HG02981 (cell line): ENCODE results near the gene CHTF18.

Experiments
- ATAC-seq: cut with Tn5 transposase; IDR thresholded peaks from one replicate; pipeline ENCODE4 v1.9.1; 2021; ENCODE audit warnings: mild to moderate bottlenecking, moderate library complexity; ENCODE audit not compliant: unreplicated experiment

Gene CHTF18

DNA sequence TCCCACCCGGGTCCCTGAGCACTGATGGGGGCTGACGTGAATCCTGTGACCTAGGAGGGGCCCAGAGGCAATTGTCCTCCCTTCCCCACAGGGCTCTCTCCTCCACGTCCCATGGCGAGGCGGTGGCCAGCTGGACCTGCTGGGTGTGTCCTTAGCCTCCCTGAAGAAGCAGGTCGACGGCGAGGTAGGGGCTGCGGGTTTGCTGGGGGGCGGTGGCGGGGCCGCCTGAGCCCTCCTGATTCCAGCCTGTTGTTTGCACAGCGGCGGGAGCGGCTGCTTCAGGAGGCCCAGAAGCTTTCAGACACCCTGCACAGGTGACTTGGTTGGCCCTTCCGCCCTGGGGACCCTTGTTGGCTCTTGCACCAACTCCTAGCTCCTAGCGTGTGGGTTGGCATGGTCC, 1.7 kb downstream of the CHTF18 start:
- ATAC-seq = no peak

DNA sequence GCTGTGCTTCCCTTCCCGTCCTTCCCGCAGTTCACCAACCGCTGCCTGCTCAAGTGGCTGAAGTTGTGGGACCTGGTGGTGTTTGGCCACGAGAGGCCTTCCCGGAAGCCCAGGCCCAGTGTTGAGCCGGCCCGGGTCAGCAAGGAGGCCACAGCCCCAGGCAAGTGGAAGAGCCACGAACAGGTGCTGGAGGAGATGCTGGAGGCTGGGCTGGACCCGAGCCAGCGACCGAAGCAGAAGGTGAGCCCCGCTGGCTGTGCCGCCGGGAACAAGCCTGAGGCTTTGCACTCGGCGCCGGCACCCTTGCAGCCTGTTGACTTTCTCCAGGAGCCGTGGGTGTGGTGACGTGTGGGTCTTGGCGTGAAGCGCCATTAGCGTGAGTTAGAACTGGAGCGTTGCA, 2.7 kb downstream of the CHTF18 start:
- no peak for ATAC-seq

DNA sequence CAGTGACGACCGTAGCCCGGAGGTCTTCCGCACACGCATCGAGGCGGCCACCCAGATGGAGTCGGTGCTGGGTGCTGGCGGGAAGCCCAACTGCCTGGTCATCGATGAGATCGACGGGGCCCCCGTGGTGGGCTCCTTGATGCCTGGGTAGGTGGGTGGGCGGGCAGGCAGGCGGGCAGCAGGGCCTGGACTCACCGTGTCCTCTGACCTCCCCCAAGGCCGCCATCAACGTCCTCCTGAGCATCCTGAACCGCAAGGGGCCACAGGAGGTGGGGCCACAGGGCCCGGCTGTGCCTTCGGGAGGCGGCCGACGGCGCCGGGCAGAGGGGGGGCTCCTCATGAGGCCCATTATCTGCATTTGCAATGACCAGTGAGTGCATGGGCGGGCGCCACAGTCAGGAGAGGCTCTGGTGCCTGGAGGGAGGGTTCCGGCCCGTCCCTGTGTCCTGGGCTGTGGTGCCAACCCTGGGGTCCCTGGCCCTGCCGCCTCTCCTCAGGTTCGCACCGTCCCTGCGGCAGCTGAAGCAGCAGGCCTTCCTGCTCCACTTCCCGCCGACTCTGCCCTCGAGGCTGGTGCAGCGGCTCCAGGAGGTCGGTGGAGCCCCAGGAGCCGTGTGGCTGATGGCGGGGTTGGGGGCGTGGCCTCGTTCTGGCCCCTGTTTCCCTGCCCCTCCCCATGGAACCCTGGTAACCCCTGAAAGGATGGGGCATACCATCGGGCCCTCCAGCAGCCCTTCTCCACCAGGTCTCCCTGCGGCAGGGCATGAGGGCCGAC, 4.0 kb downstream of the CHTF18 start:
- no peak for ATAC-seq

DNA sequence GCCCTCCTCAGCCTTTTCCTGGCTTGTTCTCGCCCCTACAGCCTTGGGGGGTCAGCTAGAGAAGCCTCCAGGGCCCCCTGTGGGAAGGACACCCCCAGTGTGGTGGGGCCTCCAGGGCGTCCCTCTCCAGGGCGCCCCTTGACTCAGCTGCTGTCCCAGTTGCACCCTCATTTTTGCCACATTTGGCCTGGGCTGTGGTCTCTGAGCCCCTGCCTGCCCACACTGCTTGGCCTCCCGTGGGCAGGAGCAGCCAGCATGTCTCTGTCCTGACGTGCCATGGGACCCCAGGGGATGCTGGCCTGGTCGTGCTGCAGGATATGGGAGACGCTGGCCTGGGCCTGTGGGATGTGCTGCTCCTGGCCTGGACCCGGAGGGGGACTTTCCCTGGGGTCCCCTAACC, 5.0 kb downstream of the CHTF18 start:
- ATAC-seq = no peak

DNA sequence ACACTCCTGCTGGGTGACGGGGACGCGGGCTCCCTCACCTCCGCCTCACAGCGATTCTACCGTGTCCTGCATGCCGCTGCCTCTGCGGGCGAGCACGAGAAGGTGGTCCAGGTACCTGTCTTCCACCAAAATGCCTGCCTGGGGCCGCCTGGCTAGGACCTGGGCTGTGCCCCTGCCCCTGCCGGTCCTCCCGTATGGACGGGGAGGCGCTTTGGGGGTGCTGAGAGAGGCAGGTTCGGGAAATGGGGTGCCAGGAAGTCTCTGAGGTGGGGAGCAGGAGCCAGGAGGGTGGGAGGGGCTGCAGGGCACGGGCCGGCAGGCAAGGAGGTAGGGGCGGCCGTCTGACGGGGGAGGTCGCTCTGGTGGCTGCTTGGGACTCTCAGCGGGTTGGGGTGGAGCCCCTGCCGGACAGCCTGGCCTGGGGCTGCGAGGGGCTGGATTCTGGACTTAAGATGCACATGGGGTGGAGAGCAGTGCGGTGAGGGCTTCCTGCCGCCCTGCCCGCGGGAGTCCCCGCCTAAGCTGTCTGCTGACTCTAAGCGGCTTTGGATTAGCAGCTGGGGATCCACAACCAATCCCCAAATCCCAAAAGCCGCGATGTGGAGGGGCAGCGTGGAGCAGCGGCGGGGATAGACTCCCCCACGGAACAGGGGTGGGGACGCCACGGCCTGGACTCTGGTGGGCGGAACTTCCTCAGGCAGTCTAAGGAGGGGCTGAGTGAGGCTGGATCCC, 5.8 kb downstream of the CHTF18 start:
- ATAC-seq = no peak

DNA sequence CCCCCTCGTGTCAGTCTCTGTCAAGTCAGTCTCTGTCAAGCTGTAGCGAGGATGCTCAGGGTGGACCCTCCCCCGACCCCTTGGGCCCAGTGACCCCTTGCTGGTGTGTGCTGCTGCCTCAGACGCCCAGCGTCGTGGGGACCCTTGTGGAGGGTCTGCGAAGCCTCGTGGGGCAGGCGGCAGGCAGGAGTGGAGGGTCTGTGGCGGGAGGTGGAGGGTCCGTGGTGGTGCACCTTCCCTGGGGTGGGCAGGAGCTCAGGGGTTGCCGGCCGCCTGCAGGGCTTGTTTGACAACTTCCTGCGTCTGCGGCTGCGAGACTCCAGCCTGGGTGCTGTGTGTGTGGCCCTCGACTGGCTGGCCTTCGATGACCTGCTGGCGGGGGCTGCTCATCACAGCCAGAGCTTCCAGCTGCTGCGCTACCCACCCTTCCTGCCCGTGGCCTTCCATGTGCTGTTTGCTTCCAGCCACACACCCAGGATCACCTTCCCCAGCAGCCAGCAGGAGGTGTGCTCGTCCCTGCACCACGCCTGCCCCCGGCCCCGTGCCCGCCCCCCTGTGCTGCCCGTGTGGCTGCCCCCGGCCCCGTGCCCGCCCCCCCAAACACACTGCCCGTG, 6.5 kb downstream of the CHTF18 start:
- no peak for ATAC-seq

DNA sequence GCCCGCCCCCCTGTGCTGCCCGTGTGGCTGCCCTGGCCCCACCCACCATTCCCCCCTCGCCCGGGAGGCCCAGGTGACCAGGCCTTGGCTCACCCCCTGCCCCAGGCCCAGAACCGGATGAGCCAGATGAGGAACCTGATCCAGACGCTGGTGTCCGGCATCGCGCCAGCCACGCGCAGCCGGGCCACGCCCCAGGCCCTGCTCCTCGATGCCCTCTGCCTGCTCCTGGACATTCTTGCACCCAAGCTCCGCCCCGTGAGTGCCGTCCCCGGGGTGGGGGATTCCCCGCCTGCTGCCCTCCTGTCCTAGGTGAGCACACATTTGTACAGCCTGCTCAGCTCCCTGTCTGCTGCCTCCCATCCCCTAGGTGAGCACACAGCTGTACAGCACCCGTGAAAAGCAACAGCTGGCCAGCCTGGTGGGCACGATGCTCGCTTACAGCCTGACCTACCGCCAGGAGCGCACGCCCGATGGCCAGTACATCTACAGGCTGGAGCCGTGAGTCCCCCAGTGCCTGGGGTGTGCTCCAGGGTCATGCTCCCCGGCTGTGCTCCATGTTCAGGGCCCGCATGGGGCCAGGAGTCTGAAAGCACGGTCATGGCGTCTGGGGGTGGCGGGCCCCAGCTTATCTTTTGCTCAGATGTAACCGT, 7.3 kb downstream of the CHTF18 start:
- no peak for ATAC-seq

DNA sequence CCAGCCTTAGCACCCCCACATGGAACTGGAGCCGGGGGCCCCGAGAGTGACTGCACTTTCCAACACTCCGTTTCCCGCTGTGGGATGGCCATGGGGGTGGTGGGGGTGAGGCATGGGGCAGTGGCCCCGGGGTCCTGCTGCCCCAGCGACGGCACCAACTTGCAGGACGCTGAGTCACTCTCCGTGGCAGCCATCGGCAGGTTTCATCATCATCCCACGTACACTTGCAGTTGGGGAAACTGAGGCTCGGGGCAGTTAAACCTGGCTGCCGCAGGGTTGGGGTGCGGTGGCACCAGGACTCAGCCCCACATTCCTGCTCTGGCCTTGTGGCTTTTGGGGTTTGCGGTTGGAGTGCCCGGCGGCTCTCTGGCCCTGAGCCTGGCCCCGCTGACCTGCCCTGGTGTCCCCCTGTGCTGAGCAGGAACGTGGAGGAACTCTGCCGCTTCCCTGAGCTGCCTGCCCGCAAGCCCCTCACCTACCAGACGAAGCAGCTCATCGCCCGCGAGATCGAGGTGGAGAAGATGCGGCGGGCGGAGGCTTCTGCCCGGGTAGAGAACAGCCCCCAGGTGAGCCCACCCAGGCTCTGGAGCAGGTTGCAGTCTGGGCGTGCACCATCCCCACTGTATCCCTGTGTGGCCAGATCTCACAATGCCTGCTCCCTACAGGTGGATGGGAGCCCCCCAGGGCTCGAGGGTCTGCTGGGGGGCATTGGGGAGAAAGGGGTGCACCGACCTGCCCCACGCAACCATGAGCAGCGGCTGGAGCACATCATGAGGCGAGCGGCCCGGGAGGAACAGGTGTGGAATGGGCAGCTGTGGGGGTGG, 8.1 kb downstream of the CHTF18 start:
- ATAC-seq = no peak

DNA sequence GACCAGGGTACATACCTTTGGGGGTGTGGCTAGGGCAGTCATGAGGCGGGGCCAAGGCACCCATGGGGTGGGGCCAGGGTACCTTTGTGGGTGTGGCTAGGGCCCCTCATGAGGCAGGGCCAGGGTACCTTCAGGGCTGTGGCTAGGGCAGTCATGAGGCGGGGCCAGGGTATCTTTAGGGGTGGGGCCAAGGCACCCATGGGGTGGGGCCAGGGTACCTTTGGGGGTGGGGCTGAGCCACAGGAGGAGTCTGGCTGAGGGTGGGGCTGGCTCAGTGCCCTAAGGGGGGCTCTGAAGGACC, 8.7 kb downstream of the CHTF18 start:
- ATAC-seq = no peak

DNA sequence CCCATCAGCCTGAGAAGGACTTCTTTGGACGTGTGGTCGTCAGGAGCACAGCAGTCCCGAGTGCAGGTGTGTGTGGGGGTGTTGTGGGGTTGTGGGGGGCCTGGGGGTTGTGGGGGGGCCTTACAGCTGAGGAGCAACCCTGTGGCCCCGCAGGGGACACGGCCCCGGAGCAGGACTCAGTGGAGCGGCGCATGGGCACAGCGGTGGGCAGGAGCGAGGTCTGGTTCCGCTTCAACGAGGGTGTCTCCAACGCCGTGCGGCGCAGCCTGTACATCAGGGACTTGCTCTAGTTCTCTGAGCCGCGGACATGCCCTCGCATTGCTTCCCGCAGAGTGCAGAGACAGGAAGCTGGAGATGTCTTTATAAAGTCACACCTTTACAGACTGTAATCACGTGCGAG, 9.3 kb downstream of the CHTF18 start:
- no peak for ATAC-seq

DNA sequence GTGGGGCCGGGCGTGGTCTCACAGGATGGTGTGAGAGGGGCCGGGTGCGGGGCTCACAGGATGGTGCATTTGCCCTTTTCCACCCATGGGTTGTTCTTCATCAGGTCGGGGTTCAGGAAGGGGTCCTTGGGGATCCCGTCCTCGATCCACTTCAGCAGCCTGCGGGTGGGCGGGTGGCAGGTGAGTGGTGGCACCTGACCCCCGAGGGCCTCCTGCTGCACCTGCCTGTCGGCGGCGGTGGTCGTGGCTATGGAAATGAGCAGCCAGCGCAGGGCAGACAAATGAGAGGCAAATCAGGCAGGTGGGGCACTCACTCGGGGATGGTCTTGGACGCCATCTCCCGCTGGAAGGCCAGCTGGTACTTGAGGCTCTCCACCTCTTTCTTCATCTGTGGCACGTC, 10.2 kb downstream of the CHTF18 start:
- no peak for ATAC-seq

DNA sequence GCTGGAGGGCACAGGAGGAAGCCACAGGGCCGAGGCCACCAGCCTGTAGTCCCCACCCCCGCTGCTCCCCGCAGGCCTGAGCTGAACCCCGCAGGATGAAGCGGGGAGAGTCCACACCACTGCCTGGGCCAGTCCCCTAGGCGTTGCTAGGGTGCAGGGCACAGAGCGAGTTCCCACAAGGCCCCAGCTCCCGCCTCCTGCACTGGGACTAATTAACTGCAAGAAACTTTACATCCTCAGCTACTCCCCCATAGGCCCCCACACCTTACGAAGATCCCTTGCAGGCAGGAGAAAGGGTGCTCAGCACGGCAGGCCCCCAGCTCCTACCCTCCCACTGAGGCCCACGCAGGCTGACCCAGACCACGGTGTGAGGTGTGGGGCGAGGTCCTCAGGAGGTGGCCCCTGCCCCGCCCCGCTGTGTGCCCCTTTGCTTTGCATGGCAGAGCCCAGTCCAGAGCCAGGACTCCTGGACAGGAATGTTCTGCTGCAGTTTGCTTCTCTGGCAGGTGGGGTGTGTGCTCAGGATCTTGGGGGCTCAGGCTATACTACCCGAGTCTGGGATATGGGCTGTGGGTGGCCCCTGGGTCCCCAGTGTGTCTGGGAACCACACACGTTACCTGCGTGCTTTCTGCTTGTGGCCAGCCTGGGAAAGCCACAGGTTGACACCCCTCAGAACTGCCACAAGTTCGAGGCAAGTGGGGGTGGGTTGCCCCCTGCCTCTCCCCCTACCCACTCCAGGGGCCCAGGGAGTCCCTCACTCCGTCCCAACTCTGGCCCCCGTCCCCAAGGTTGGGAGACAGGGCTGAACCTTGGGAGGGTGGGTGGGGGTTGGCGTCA, 10.9 kb downstream of the CHTF18 start:
- ATAC-seq = no peak

DNA sequence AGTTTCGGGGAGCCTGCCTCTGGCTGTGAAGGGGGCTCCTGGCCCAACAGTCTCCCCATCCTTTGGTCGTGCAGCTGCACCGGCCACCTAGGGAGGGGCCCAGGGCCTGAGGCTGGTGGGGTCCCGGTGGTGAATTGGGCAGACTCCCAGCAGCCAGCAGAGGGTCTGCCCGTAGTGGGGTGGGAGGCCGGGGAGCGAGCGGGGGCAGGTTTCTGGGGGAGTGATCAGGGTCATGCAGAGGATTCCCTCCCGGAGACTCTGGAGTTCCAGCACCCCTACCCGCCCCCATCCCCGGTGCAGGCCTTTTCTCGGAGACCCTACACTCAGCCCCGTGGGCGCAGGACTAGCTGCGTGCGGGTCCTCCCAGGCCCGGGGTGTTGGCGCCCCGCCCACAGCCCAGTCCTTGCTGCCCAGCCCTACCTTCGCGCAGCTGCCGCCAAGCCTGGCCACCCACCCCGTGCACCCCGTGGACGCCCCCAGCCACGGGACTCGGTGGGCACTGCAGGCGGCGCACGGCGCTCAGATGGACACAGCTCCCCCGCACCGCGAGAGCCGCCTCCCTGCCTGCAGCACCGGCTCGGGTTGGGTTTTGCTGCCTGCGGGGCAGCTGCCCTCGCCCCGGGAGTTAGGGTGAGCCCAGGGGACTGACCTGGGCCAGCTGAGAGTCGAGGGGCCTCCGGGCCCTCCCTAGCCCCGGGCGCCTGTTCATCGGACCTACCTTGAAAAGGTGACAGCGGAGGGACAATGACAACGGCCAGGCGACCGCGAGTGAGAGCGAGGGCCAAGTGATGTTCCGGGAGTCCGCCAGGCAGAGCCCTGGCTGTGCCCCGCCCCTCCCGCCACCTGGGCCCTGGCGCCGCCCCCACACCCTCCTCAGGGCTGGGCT, 11.8 kb downstream of the CHTF18 start, which contains the start of gene GNG13:
Gene GNG13 (minus strand): TSS at position 787 of the 886 bp plus-strand sequence. CDS start 1,657 bp downstream, outside the sequence.
- ATAC-seq = no peak

DNA sequence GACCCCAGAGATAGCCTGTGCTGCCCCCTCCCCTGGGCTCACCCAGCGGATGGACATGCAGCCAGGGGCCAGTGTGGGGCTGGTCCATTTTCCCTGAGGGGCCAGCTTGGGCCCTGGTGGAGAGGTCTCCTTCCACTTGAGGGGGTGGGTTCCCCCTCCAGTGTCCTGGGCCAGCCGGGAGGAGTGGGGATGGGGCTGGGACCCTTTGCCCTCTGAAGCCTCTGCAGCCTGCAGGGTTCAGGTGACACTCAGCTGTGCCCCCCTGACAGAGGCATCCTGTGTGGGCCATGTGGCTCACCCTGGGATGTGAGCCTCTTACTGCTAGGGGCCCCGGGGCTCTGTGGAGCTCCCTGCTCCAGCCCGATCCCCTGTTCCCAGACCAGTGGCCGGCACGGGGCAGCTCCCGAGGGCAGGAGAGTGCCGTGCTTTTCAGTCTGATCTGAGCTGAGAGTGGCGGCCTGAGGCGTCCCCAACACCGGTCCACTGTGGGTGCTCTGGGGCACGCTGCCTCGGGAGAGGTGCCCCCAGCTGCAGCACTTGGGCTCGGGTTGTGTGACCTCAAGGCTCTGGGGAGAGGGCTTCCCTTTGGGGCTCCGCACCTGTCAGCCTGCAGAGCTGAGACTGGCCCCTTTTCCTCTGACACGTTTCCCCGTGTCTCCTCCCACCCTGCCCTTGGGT, 12.6 kb downstream of the CHTF18 start:
- ATAC-seq = no peak

DNA sequence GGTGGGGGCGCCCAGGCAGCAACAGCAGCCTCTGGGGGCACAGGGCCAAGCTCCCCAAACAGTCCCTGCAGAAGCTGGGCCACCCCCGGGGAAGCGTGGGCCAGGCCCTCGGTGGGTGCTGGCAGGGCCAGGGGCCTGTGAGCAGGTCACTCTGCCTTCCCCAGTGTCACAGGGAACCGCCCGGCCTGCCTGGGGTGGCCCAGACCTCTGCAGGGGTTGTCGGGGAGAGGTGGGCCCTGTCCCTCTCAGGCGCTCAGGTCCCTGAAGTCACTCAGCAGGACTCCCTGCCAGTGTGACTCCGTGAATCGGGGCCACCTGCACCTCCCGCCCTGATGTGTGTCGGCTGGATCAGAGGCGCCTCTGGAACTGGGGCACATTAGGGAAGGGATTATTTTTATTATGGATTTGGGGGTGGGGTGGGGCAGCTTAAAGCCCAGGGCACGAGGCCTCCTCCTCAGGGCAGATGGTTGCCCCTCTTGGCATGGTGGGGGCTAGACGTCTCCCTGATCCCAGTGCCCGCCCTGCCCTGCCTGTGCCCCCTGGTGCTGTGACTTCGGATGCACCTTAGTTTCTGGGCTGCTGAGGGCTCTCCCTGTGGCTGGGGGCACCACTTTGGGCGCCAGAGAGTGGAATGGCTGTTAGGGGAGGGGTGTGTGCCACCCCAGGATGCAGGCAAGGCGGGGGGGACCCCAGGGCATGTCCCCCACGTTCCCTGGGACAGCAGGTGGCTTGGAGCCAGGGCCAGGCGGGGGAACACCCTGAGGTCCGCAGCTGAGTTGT, 13.4 kb downstream of the CHTF18 start:
- ATAC-seq = no peak

DNA sequence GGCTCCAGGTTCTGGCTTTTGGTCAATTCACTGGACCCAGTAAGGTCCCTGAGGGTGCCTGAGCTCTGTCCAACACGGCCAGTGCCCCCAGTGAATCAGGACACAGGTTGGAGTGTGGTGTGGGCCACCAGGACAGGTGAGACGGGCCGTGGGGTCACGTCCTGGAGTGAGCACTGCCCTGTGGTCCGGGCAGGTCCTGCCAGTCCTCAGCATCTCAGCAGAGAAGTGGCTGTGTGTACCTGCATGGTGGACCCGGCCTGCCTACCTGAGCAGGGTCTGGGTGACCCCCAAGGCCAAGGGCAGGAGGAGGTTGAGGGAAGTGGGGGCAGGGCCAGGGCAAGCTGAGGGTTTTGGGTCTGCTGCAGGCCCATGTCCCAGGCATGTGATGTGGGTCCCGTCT, 14.0 kb downstream of the CHTF18 start:
- ATAC-seq = no peak

DNA sequence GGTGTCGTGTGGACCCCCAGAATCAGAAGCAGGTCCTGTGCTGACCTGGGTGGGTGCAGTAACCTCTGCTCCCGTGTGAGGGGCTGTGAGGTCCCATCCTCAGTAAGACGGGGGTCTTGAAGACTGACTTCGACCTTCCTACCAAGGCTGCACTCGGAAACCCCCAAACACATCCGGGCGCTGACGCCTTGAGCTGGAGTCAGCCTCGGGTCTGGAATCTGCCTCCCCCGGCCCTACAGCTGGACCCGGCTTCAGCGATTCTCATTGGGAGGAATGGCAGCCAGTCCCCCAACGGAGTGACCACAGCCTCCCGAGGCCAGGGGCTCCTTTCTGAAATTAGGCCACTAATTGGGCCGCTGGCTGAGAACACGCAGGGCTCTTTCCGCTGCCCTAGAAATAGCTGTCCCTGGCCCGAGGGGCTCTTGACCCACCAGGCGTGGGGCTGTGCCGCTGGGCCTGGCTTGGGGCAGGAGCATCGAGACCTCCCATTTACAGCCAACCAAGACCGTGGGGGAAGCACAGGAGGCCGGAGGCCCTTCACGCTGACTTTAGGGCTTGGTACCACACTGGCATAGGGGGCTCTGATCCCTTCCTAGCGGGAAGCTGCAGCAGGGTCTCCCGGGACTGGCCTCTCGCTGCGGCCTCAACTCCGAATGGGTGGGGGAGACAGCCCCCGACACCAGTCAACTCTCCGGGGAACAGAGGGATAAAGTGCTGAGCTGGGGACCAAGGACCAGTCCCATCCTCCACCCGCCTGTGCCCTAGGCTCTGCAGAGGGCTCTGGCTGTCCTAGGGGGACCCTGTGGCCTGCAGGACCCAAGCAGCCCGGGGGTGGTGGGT, 14.7 kb downstream of the CHTF18 start:
- no peak for ATAC-seq
